GM12878 (cell line): ENCODE results near the gene PHF2. TPM values are rescaled to one million over a fixed set of nuclear protein-coding genes. Genes with fewer than 3 reads are reported as not detected.

Source experiments
- CBX3 ChIP-seq: fragments of 200-600 bp; sonication (generic); IDR thresholded peaks from 2 replicates; pipeline ENCODE4 v1.6.1; 2016; ENCODE audit warnings: low read depth, borderline replicate concordance
- RBBP5 ChIP-seq: fragments of 200-600 bp; sonication (generic); conservative IDR thresholded peaks from 2 replicates; pipeline ENCODE4 v1.6.1; 2016
- YBX1 ChIP-seq: fragments of 450-650 bp; IDR thresholded peaks from 2 replicates; pipeline ENCODE4 v1.6.1; 2016; ENCODE audit warnings: antibody characterized with exemption
- ZNF24 ChIP-seq: fragments of 450-650 bp; IDR thresholded peaks from 2 replicates; pipeline ENCODE4 v1.6.1; 2017; ENCODE audit warnings: antibody characterized with exemption, mild to moderate bottlenecking
- ZSCAN29 ChIP-seq: fragments of 450-650 bp; IDR thresholded peaks from 2 replicates; pipeline ENCODE4 v1.6.1; 2017; ENCODE audit warnings: mild to moderate bottlenecking, moderate library complexity
- polyA plus RNA-seq, 11 experiments: library from polyadenylated mRNA; depleted of rRNA in 4 of 11; unstranded in 6 of 11; stranded (reverse) in 5 of 11; fragments of >200 nt; fragmentation: Nextera tagmentation in 4 of 11; fragmentation: Illumina TruSeq in 1 of 11; extraction: Ambion mirVana in 4 of 11; extraction: Trizol in 1 of 11; gene quantifications; 1 replicate in 1 of 11; 2 replicates in 10 of 11; pipeline versions ENCODE4 v1.2.1 to v1.2.3, GENCODE V29; 2011 to 2016; ENCODE audit warnings: inconsistent platforms in 2 of 11, missing spikeins in 2 of 11, low read depth in 1 of 11
- total RNA-seq, 4 experiments: library from RNA; depleted of rRNA in 3 of 4; stranded (reverse); fragments of >200 nt in 3 of 4; fragmentation: Illumina TruSeq in 1 of 4; extraction: Trizol in 1 of 4; gene quantifications; 2 replicates each; pipeline versions ENCODE4 v1.2.1 to v1.2.3, GENCODE V29; 2013 to 2021
- TF ChIP-seq, protein P1 (sequence below): IDR thresholded peaks from 2 replicates; pipeline ENCODE4 v1.6.1; 2011; ENCODE audit warnings: borderline replicate concordance, low read depth, mild to moderate bottlenecking, moderate library complexity, mixed read lengths, low read length; ENCODE audit not compliant: insufficient read depth; ENCODE audit errors: extremely low read length
- TF ChIP-seq, protein P2 (sequence below): fragments of 450-650 bp; IDR thresholded peaks from 2 replicates; pipeline ENCODE4 v1.6.1; 2017; ENCODE audit warnings: mild to moderate bottlenecking, moderate library complexity
- TF ChIP-seq, protein P3 (sequence below): fragments of 450-650 bp; formaldehyde crosslinking; IDR thresholded peaks from 2 replicates; pipeline ENCODE4 v1.4.0; 2022; ENCODE audit warnings: mild to moderate bottlenecking, moderate library complexity

PHF2 gene
- total and polyA plus RNA-seq, 10 of the 15 experiments (the other 5 are each of a cell fraction or from before 2014, with no cell fraction given): 0.34 to 13.3 (median 5.5) TPM

DNA sequence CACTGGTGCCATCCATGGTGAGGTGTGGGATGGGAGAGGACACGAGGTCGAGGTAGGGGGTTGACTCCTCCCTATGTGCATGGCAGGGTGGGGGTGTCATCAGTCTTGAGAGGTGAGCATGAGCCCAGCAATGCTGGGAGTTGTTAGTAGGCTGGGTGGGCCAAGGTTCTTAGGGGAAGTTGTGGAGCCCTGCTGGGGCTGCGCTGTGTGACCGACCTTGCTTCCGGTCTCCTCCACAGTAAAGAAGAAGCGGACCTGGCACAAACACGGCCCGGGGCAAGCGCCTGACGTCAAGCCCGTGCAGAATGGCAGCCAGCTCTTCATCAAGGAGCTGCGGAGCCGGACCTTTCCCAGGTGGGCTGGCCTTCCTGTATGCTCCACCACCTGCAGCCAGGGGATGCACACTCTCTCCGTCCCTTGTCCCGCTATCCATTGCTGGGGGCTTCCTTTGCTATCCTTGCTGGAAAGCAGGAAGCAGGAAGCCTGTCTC is 59.8 kb downstream of the PHF2 start (continued):
- TF ChIP-seq CBX3 (no peak), YBX1 (no peak), ZSCAN29 (no peak), RBBP5 (no peak), ZNF24 (no peak)
- TF ChIP-seq, protein P1, sequence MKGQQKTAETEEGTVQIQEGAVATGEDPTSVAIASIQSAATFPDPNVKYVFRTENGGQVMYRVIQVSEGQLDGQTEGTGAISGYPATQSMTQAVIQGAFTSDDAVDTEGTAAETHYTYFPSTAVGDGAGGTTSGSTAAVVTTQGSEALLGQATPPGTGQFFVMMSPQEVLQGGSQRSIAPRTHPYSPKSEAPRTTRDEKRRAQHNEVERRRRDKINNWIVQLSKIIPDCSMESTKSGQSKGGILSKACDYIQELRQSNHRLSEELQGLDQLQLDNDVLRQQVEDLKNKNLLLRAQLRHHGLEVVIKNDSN: no peak
- TF ChIP-seq, protein P2, sequence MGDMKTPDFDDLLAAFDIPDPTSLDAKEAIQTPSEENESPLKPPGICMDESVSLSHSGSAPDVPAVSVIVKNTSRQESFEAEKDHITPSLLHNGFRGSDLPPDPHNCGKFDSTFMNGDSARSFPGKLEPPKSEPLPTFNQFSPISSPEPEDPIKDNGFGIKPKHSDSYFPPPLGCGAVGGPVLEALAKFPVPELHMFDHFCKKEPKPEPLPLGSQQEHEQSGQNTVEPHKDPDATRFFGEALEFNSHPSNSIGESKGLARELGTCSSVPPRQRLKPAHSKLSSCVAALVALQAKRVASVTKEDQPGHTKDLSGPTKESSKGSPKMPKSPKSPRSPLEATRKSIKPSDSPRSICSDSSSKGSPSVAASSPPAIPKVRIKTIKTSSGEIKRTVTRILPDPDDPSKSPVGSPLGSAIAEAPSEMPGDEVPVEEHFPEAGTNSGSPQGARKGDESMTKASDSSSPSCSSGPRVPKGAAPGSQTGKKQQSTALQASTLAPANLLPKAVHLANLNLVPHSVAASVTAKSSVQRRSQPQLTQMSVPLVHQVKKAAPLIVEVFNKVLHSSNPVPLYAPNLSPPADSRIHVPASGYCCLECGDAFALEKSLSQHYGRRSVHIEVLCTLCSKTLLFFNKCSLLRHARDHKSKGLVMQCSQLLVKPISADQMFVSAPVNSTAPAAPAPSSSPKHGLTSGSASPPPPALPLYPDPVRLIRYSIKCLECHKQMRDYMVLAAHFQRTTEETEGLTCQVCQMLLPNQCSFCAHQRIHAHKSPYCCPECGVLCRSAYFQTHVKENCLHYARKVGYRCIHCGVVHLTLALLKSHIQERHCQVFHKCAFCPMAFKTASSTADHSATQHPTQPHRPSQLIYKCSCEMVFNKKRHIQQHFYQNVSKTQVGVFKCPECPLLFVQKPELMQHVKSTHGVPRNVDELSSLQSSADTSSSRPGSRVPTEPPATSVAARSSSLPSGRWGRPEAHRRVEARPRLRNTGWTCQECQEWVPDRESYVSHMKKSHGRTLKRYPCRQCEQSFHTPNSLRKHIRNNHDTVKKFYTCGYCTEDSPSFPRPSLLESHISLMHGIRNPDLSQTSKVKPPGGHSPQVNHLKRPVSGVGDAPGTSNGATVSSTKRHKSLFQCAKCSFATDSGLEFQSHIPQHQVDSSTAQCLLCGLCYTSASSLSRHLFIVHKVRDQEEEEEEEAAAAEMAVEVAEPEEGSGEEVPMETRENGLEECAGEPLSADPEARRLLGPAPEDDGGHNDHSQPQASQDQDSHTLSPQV: no peak
- TF ChIP-seq, protein P3, sequence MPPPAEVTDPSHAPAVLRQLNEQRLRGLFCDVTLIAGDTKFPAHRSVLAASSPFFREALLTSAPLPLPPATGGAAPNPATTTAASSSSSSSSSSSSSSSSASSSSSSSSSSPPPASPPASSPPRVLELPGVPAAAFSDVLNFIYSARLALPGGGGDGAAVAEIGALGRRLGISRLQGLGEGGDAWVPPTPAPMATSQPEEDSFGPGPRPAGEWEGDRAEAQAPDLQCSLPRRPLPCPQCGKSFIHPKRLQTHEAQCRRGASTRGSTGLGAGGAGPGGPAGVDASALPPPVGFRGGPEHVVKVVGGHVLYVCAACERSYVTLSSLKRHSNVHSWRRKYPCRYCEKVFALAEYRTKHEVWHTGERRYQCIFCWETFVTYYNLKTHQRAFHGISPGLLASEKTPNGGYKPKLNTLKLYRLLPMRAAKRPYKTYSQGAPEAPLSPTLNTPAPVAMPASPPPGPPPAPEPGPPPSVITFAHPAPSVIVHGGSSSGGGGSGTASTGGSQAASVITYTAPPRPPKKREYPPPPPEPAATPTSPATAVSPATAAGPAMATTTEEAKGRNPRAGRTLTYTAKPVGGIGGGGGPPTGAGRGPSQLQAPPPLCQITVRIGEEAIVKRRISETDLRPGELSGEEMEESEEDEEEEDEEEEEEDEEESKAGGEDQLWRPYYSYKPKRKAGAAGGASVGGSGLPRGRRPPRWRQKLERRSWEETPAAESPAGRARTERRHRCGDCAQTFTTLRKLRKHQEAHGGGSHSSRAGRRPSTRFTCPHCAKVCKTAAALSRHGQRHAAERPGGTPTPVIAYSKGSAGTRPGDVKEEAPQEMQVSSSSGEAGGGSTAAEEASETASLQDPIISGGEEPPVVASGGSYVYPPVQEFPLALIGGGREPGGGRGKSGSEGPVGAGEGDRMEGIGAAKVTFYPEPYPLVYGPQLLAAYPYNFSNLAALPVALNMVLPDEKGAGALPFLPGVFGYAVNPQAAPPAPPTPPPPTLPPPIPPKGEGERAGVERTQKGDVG (CRISPR knock-in tag): no peak
